Transverse colon (tissue), 4 donors: ENCODE measurements around the gene CDH19. TPM values are rescaled to one million over a fixed set of nuclear protein-coding genes. Genes with fewer than 3 reads are reported as not detected.

Experiments used
- DNase-seq: peaks from one replicate; pipeline ENCODE4 v3.0.0-alpha.2; 2019
- H3K27ac ChIP-seq, 4 donors: fragments of 200-600 bp; sonication (generic); 2 replicates each; pipeline ENCODE4 v1.5.1; 2016 to 2018; ENCODE audit warnings: inconsistent platforms in 4 of 4
- H3K27me3 ChIP-seq: fragments of 200-600 bp; sonication (generic); 2 replicates; pipeline ENCODE4 v1.5.1; 2017; ENCODE audit warnings: inconsistent platforms
- H3K36me3 ChIP-seq, 4 donors: fragments of 200-600 bp; sonication (generic); 2 replicates each; pipeline ENCODE4 v1.5.1; 2017 to 2019; ENCODE audit warnings: inconsistent platforms in 4 of 4
- H3K4me1 ChIP-seq, 4 donors: fragments of 200-600 bp; sonication (generic); 2 replicates each; pipeline ENCODE4 v1.5.1; 2017 to 2020; ENCODE audit warnings: inconsistent platforms in 4 of 4
- H3K4me3 ChIP-seq, 4 donors: fragments of 200-600 bp; sonication (generic); 1 replicate in 1 of 4; 2 replicates in 3 of 4; pipeline versions ENCODE4 v1.5.1 to v1.6.1; 2017 to 2019; ENCODE audit warnings: inconsistent platforms in 4 of 4
- H3K9me3 ChIP-seq, 2 donors: fragments of 200-600 bp; sonication (generic); 2 replicates each; pipeline ENCODE4 v1.5.1; 2017 to 2019; ENCODE audit warnings: inconsistent platforms in 2 of 2
- CTCF ChIP-seq, 5 experiments: fragments of 200-600 bp in 3 of 5; fragments of 450-650 bp in 2 of 5; sonication (generic) in 3 of 5; IDR thresholded peaks; 1 replicate in 2 of 5; 2 replicates in 3 of 5; pipeline ENCODE4 v1.5.1; 2016 to 2017; ENCODE audit warnings: antibody characterized with exemption in 5 of 5, inconsistent platforms in 3 of 5, mild to moderate bottlenecking in 2 of 5, moderate library complexity in 1 of 5
- EP300 ChIP-seq: sonication (generic); formaldehyde crosslinking; IDR thresholded peaks from one replicate; pipeline ENCODE4 v1.6.1; 2017; ENCODE audit warnings: antibody characterized with exemption, low read depth
- POLR2A ChIP-seq: fragments of 450-650 bp; IDR thresholded peaks from one replicate; pipeline ENCODE4 v1.6.1; 2016; ENCODE audit warnings: antibody characterized with exemption, mild to moderate bottlenecking, moderate library complexity
- POLR2AphosphoS5 ChIP-seq, 3 donors: sonication (generic); formaldehyde crosslinking; IDR thresholded peaks; one replicate each; pipeline ENCODE4 v1.6.1; 2016; ENCODE audit warnings: antibody characterized with exemption in 3 of 3
- WGBS, 2 donors: methylation state at CpG; one replicate each; pipeline ENCODE4 v1.1.5; 2018; ENCODE audit warnings: low coverage in 1 of 2; 5-methylcytosine and 5-hydroxymethylcytosine counted together
- in situ Hi-C, 4 donors: fragments of 200-750 bp; cut with MboI; loops; one replicate each; pipeline versions ENCODE4 v1.15.0 to v1.15.1; 2017; ENCODE audit warnings: low sequenced_read_pairs in 3 of 4, low pct_ligation_motif_present in 1 of 4, low pct_unique_long_range_greater_than_20kb in 1 of 4
- intact Hi-C: fragments of 100-400 bp; cut with DNase I; formaldehyde crosslinking; loops from one replicate; pipeline ENCODE4 v1.15.1; 2023; ENCODE audit warnings: low total_unique reads
- total RNA-seq, 4 donors: library from RNA; depleted of rRNA; stranded (reverse); fragments of >200 nt; gene quantifications; one replicate each; pipeline ENCODE4 v1.1.0, GENCODE V29; 2016

CDH19 gene
- total RNA-seq, 4 donors from 2014 or later = 8.2 to 57.1 (median 8.7) TPM

- Histone ChIP-seq H3K27me3 (no peaks in the 10 kb centered on the region), H3K27ac (no peak overlapping the region), H3K4me1 (no peaks in the 10 kb centered on the region), H3K9me3 (no peaks in the 10 kb centered on the region), H3K36me3 (no peaks in the 10 kb centered on the region), H3K4me3 (no peak overlapping the region)
- intact Hi-C loops = no loop called here
- no peak for DNase-seq
- TF ChIP-seq POLR2A = no peak
- WGBS, 2 donors = 78 to 85% methylated on average over 3 of the region's 3 CpGs
- in situ Hi-C loops = no loop called here
Measured at GRCh38 chr18:66550366-66550765, 53.5 kb downstream of the CDH19 start.

GRCh38 chr18:66548747-66549146 lies 55.1 kb downstream of the CDH19 start:
- no peak for TF ChIP-seq POLR2A
- no peak for TF ChIP-seq CTCF (IDR thresholded peaks at IDR 0.05)
- no peak for TF ChIP-seq EP300
- no peak for TF ChIP-seq POLR2AphosphoS5 (IDR thresholded peaks at IDR 0.05)
- in situ Hi-C loops = no loop called here
- Histone ChIP-seq H3K4me3 (no peak overlapping the region), H3K27me3 (no peaks in the 10 kb centered on the region), H3K9me3 (no peaks in the 10 kb centered on the region), H3K36me3 (no peaks in the 10 kb centered on the region), H3K4me1 (no peaks in the 10 kb centered on the region), H3K27ac (no peak overlapping the region)
- 68 to 69% methylated on average over 3 of the region's 3 CpGs for WGBS, 2 donors
- DNase-seq = no peak
- intact Hi-C loops = no loop called here

GRCh38 chr18:66534110-66534509 lies 69.8 kb downstream of the CDH19 start:
- WGBS, 2 donors = 75 to 79% methylated on average over 4 of the region's 4 CpGs
- H3K27me3 ChIP-seq = no peaks in the 10 kb centered on the region
- DNase-seq = no peak
- no peak overlapping the region for H3K27ac ChIP-seq
- intact Hi-C loops (no loop called here), in situ Hi-C loops (no loop called here)
- no peaks in the 10 kb centered on the region for H3K36me3 ChIP-seq
- no peaks in the 10 kb centered on the region for H3K9me3 ChIP-seq
- TF ChIP-seq CTCF (IDR thresholded peaks at IDR 0.05) = no peak
- TF ChIP-seq POLR2A = no peak
- no peak for TF ChIP-seq EP300
- no peak for TF ChIP-seq POLR2AphosphoS5 (IDR thresholded peaks at IDR 0.05)
- H3K4me1 ChIP-seq = no peaks in the 10 kb centered on the region
- H3K4me3 ChIP-seq = no peak overlapping the region

GRCh38 chr18:66533693-66534092 lies 70.2 kb downstream of the CDH19 start:
- Histone ChIP-seq H3K4me3 (no peak overlapping the region), H3K36me3 (no peaks in the 10 kb centered on the region), H3K4me1 (no peaks in the 10 kb centered on the region), H3K27me3 (no peaks in the 10 kb centered on the region), H3K9me3 (no peaks in the 10 kb centered on the region), H3K27ac (no peak overlapping the region)
- in situ Hi-C loops (no loop called here), intact Hi-C loops (no loop called here)
- DNase-seq = no peak
- TF ChIP-seq CTCF (IDR thresholded peaks at IDR 0.05) (no peak), EP300 (no peak), POLR2AphosphoS5 (IDR thresholded peaks at IDR 0.05) (no peak), POLR2A (no peak)
- WGBS, 2 donors = 45 to 54% methylated on average over 1 of the region's 1 CpG

- WGBS, 2 donors = 77 to 82% methylated on average over 2 to 18 of the region's 18 CpGs
- intact Hi-C loops = no loop called here
Measured at GRCh38 chr18:66523219-66523991, 80.5 kb downstream of the CDH19 start.

More at GRCh38 chr18:66523219-66523991, 80.5 kb downstream of the CDH19 start:
- H3K27me3 ChIP-seq = no peaks in the 10 kb centered on the region
- H3K27ac ChIP-seq = no peak overlapping the region
- H3K36me3 ChIP-seq = no peaks in the 10 kb centered on the region
- H3K9me3 ChIP-seq = no peaks in the 10 kb centered on the region
- no peaks in the 10 kb centered on the region for H3K4me1 ChIP-seq
- no peak overlapping the region for H3K4me3 ChIP-seq
- no peak for DNase-seq
- TF ChIP-seq POLR2A = no peak
- no peak for TF ChIP-seq CTCF (IDR thresholded peaks at IDR 0.05)
- TF ChIP-seq EP300 = no peak
- no peak for TF ChIP-seq POLR2AphosphoS5 (IDR thresholded peaks at IDR 0.05)
- in situ Hi-C loops = no loop called here
